Activated B cell treated with CpG ODN at 0.5 μM for 24 hours (primary cell): ENCODE data around the gene PRMT3. TPM values are rescaled to one million over a fixed set of nuclear protein-coding genes. Genes with fewer than 3 reads are reported as not detected.
"Not testable (repeated sequence)": the region's sequence is repeated elsewhere in the genome, so short reads cannot be mapped to it uniquely, and the experiment has no call there.

Experiments used
- ATAC-seq: fragments of 200-7000 bp; cut with Tn5 transposase; one replicate; pipeline ENCODE4 v1.10.0; 2021; ENCODE audit warnings: low read depth, mild to moderate bottlenecking, moderate library complexity
- CTCF ChIA-PET: fragments of 350-600 bp; sonication (Branson Sonifier 250); formaldehyde crosslinking; loops from one replicate; lab custom pipeline; 2021; ENCODE audit warnings: antibody characterized with exemption; lab: Charles Lee
- POLR2A ChIA-PET: fragments of 350-600 bp; sonication (Branson Sonifier 250); formaldehyde crosslinking; loops from one replicate; lab custom pipeline; 2021; ENCODE audit warnings: antibody characterized with exemption; lab: Charles Lee
- DNase-seq: peaks from one replicate; pipeline ENCODE4 v3.0.0; 2022
- H3K27ac Mint-ChIP-seq: one replicate; pipeline ENCODE4 v1.8.0; 2020; ENCODE audit warnings: mixed read lengths
- H3K27me3 Mint-ChIP-seq: one replicate; pipeline ENCODE4 v1.8.0; 2021; ENCODE audit warnings: mixed read lengths
- H3K36me3 Mint-ChIP-seq: one replicate; pipeline ENCODE4 v1.8.0; 2021; ENCODE audit warnings: low read depth, mixed read lengths
- H3K4me1 Mint-ChIP-seq: one replicate; pipeline ENCODE4 v1.8.0; 2021; ENCODE audit warnings: mixed read lengths
- H3K4me3 Mint-ChIP-seq: one replicate; pipeline ENCODE4 v1.8.0; 2020; ENCODE audit warnings: mild to moderate bottlenecking, mixed read lengths
- H3K9me3 Mint-ChIP-seq: one replicate; pipeline ENCODE4 v1.8.0; 2020; ENCODE audit warnings: mixed read lengths
- intact Hi-C: fragments of 100-400 bp; cut with micrococcal nuclease; formaldehyde crosslinking; loops from one replicate; pipeline ENCODE4 v1.15.1; 2024
- total RNA-seq: library from RNA; stranded (reverse); gene quantifications from 2 replicates; pipeline ENCODE4 v1.2.3, GENCODE V29; 2022
- TF ChIP-seq, protein P1 (sequence below): fragments of 200-600 bp; IDR thresholded peaks from one replicate; pipeline ENCODE4 v1.8.0; 2022; ENCODE audit warnings: antibody characterized with exemption, mild to moderate bottlenecking

PRMT3 gene
- total RNA-seq, 1 donor from 2014 or later = 24.9 TPM

DNA sequence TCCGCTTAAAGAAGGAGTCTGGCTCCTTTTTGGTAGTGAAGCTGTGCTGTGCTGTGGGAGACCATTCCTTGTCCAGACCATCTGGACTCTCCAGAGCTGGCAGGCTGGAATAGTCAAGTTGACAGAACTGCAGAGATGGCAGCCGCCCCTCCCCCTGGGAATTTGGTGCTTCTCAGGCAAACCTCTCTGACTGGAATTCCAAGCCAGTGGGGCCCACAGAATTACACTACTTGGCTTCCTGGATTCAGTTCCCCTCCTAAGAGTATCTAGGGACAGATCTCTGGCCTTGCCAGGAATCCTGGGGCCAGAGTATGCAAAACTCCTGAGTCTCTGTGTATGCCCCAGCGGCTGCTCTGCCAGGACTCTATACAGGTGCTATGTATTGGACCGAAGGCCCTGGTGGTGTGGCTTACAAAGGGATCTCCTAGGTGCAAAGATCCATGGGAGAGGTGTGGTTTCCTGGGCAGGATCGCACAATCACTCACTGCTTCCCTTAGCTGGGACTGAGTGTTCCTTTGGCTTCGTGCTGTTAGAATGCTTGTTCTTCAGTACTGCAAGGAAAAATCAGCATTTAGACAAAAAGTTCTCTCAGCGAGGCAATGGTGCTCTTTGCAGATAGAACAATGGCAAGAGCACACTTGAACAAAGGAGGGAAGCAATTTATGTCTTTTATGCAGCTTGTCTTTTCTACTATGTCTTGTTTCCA, 86.8 kb downstream of the PRMT3 start:
- H3K36me3 Mint-ChIP-seq = peaks cover 35% of the 10 kb centered on the region
- ChIA-PET POLR2A (no interaction called here), CTCF (no interaction called here)

DNA sequence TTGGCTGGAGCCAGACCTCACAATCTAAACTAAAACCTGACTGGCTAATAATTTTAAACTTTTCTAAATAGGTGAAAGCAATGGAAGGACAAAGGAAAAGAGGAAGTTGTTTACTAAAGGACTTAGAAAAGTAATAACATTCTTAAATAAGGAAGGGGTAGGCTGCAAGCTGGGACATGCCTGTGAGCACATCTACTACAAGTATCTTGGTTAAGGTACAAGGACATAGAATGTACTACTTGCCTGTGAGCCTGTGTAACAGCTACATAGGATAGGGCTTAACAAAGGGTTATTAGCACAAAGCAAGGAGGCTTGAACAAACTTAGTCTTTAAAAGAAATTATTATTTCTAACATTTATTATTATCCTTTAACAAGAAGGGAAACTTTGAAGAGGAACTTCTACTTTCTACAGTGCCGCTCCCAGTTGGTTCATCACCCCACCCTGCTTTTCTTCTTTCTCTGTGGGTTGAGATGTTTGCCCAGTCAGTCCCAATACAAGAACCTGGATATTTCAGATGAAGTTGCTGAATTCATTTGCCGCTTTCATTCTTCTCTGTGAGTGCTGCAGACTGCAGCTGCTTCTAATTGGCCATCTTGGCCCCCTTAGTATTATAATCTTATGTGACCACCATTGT, 87.5 kb downstream of the PRMT3 start:
- Mint-ChIP-seq H3K4me1 (peaks cover 26% of the 10 kb centered on the region), H3K27me3 (no peaks in the 10 kb centered on the region), H3K36me3 (peaks cover 38% of the 10 kb centered on the region), H3K4me3 (no peak overlapping the region), H3K9me3 (peaks cover 4% of the 10 kb centered on the region), H3K27ac (peak overlapping the region; percentile 59)
- TF ChIP-seq, protein P1, sequence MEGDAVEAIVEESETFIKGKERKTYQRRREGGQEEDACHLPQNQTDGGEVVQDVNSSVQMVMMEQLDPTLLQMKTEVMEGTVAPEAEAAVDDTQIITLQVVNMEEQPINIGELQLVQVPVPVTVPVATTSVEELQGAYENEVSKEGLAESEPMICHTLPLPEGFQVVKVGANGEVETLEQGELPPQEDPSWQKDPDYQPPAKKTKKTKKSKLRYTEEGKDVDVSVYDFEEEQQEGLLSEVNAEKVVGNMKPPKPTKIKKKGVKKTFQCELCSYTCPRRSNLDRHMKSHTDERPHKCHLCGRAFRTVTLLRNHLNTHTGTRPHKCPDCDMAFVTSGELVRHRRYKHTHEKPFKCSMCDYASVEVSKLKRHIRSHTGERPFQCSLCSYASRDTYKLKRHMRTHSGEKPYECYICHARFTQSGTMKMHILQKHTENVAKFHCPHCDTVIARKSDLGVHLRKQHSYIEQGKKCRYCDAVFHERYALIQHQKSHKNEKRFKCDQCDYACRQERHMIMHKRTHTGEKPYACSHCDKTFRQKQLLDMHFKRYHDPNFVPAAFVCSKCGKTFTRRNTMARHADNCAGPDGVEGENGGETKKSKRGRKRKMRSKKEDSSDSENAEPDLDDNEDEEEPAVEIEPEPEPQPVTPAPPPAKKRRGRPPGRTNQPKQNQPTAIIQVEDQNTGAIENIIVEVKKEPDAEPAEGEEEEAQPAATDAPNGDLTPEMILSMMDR = no peak
- DNase-seq (no peak), ATAC-seq (no peak)
- intact Hi-C loops = no loop called here
- CTCF ChIA-PET = no interaction called here
- POLR2A ChIA-PET = no interaction called here

More for the DNA sequence above, 86.8 kb downstream of the PRMT3 start:
- intact Hi-C loops = no loop called here
- peaks cover 26% of the 10 kb centered on the region for H3K4me1 Mint-ChIP-seq
- DNase-seq (no peak), ATAC-seq (no peak)
- TF ChIP-seq, protein P1 = no peak
- H3K9me3 Mint-ChIP-seq = peaks cover 4% of the 10 kb centered on the region
- no peaks in the 10 kb centered on the region for H3K27me3 Mint-ChIP-seq
- H3K27ac Mint-ChIP-seq = peak overlapping the region; percentile 12
- H3K4me3 Mint-ChIP-seq = no peak overlapping the region

DNA sequence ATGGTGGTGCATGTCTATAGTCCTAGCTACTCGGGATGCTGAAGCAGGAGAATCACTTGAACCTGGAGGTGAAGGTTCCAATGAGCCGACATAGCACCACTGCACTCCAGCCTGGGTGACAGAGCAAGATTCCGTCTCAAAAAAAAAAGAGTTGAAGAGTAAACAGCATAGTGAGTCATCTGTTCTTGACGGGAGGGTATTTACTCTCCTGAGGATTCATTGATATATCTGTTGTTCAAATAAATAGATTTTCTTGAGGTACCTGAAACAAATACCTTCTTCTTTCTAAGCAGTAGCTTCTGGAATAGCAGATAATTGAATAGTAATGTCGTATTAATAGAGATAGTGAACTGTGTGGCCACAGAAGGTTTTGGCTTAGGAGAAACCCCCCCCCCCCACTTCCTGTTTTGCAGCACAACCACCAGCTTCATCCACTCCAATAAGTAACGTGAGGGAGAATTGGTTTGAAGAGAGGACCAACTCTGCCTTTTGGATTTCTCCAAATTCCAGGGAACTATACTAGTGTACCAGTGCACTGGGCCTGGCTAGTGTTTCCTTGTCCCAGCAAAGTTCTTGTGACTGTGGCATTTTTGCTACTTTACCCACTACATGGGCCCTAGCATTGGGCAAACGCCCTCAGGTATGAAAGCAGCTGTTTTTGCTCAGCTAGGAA, 90.0 kb downstream of the PRMT3 start:
- ChIA-PET CTCF (no interaction called here), POLR2A (no interaction called here)
- TF ChIP-seq, protein P1 = no peak
- no peaks in the 10 kb centered on the region for H3K9me3 Mint-ChIP-seq
- no peak overlapping the region for H3K27ac Mint-ChIP-seq
- intact Hi-C loops = no loop called here
- no peak for ATAC-seq
- peaks cover 32% of the 10 kb centered on the region for H3K36me3 Mint-ChIP-seq
- no peaks in the 10 kb centered on the region for H3K27me3 Mint-ChIP-seq
- DNase-seq = no peak
- no peak overlapping the region for H3K4me3 Mint-ChIP-seq
- H3K4me1 Mint-ChIP-seq = peaks cover 22% of the 10 kb centered on the region

DNA sequence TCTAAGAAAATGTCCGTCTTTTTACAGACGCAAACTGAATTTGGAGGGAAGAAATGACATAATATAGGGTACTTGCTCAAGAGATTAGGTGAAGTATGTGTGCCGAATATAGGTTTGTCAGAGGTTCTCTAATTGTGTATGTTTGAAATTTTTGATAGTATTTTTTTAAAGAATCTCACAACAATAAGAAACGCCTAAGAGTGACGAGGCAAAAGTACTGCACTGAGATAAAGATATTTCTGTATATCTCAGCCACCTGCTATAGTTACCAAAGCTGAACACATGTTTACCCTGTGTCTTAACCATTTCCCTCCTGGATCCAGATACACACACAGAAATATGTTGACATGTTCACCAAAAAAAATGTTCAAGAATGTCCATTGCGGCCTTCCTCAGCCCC, 92.0 kb downstream of the PRMT3 start:
- TF ChIP-seq, protein P1 = no peak
- ATAC-seq = no peak
- ChIA-PET CTCF (no interaction called here), POLR2A (interaction anchor here (0.5 kb wide), 1 partner anchor 1828 kb away, joined by 3 read pairs; no protein-coding TSS in a partner anchor)
- H3K36me3 Mint-ChIP-seq = peaks cover 41% of the 10 kb centered on the region
- intact Hi-C loops = no loop called here
- H3K9me3 Mint-ChIP-seq = no peaks in the 10 kb centered on the region
- no peak for DNase-seq
- peaks cover 15% of the 10 kb centered on the region for H3K4me1 Mint-ChIP-seq
- H3K4me3 Mint-ChIP-seq = no peak overlapping the region
- no peak overlapping the region for H3K27ac Mint-ChIP-seq
- no peaks in the 10 kb centered on the region for H3K27me3 Mint-ChIP-seq

DNA sequence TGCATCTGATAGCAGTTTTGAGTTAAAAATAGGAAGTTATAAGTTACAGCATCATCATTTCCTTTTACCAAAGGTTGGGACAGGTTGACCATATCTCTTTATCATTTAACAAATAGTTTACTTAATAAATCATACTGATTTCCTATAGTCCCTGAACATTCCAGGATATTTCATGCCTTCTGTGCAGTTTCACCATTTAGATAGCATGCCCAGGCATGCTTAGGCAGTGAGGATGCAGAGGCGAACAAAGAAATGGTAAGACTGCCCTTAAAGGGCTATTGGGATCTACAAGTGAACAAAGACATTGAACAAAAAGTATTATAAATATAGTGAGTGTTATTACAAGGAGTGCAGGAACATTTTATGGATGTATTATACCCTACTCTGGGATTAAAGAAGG, 96.4 kb downstream of the PRMT3 start:
- intact Hi-C loops = no loop called here
- H3K27ac Mint-ChIP-seq = no peak overlapping the region
- no peak overlapping the region for H3K4me3 Mint-ChIP-seq
- POLR2A ChIA-PET = no interaction called here
- no peaks in the 10 kb centered on the region for H3K4me1 Mint-ChIP-seq
- H3K9me3 Mint-ChIP-seq = no peaks in the 10 kb centered on the region
- peaks cover 50% of the 10 kb centered on the region for H3K36me3 Mint-ChIP-seq
- no peaks in the 10 kb centered on the region for H3K27me3 Mint-ChIP-seq
- DNase-seq (no peak), ATAC-seq (no peak)
- TF ChIP-seq, protein P1 = no peak
- CTCF ChIA-PET = no interaction called here

DNA sequence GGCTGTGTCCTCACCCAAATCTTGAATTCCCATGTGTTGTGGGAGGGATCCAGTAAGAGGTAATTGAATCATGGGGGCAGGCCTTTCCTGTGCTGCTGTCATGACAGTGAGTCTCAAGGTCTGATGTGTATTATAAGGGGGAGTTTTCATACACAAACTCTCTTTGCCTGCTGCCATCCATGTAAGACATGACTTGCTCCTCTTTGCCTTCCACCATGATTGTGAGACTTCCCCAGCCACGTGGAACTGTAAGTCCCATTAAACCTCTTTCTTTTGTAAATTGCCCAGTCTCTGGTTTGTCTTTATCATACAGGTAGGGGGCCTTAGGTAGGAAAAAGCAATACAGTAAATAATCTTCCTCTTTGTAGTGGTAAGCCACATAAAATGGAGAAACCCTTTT, 96.9 kb downstream of the PRMT3 start:
- H3K27me3 Mint-ChIP-seq, H3K9me3 Mint-ChIP-seq, POLR2A ChIA-PET, DNase-seq, ATAC-seq, H3K27ac Mint-ChIP-seq, H3K4me1 Mint-ChIP-seq, CTCF ChIA-PET, H3K4me3 Mint-ChIP-seq, intact Hi-C loops: not testable (repeated sequence)
- peaks cover 53% of the 10 kb centered on the region for H3K36me3 Mint-ChIP-seq
